Measurements from ENCODE around the gene FOXRED2.

The FOXRED2 gene

DNA sequence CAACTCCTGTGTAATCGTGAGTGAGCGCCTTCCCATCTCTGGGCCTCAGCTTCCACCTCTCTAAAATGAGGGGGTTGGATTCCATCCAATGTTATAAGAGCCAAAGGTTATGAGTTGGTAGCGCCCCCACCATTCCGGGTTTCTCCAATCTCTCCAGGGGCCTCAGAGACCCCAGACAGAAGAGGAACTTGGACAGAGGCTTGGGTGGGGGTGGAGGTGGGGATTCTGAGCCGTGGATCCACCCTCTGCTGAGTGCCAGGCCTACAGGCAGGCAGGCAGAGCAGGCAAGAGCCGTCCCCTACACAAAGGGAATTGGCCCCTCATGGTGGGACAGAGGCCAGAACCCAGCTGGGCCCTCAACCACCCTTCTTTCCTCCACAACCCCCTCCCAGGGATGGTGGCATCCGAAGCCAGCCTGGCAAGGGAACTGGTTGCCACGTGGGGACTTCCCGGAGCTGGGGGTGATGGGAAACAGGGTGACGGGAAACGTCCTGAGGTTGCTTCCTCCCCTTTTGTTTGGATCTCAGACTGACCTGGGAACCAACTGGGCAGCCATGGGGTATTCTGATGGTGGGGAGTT, 57.2 kb downstream of the FOXRED2 start:
- no peak for DNase-seq (ENCODE audit: low read depth)

DNA sequence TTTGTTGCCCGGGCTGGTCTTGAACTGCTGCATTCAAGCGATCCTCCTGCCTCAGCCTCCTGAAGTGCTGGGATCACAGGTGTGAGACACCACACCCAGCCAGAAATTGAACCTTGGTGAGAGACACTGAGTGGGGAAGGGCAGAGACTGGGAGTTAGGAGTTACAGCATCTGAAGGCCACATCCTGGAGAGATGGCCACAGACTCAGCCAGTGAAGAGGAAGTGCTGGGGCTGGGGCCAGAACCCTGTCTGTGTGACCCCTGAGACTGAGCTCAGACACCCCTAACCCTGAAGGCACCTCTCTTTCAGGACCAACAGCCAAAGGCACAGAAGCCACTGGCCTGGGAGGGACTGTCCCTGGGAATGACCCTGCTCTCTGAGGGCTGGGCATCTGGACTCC, 59.2 kb downstream of the FOXRED2 start:
- DNase-seq (ENCODE audit: low read depth), result no peak

DNA sequence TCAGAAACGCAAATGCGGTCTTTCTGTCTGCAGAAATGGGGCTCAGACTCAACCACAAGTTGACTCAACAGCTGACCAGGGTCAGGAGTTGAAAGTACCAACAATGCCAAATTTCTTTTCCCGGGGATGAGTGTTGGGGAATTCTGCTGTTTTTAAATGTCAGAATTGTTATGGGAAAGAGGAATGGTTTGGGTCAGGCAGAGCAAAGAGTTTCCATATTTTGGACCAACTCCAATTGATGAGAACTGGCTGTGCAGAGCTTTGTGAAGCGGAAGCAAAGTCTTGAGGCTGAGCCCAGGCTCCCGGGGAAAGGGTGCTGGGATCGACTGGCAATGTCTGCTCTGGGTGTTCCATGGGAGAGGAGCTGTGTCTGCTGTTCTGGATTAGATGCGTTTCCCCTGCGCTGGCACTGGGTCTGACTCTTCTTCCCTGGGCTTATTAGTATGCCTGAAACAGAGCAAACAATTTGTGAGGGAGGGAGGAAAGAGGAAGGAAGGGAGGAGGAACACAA, 61.6 kb downstream of the FOXRED2 start:
- no peak for DNase-seq (ENCODE audit: low read depth)

DNA sequence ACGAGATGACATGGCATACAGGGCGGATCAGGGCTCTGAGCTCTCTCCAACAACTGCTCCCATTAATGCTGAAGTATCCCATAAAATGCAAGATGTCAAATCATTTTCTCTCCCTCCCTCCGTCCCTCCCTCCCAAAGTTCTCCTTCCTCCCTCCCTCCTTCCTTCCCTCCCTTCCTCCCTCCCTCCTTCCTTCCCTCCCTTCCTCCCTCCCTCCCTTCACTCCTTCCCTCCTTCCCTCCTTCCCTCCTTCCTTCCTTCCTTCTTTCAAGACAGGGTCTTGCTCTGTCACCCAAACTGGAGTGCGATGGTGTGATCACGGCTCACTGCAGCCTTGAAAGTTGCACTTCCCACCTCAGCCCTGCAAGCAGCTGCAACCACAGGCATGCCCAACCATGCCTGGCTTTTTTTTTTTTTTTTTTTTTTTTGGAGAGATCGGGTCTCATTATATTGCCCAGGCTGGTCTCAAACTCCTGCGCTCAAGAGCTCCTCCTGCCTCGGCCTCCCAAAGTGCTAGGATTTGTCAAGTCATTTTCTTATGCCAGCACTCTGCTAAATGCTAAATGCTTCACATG, 63.6 kb downstream of the FOXRED2 start:
- DNase-seq (ENCODE audit: low read depth), result no peak

DNA sequence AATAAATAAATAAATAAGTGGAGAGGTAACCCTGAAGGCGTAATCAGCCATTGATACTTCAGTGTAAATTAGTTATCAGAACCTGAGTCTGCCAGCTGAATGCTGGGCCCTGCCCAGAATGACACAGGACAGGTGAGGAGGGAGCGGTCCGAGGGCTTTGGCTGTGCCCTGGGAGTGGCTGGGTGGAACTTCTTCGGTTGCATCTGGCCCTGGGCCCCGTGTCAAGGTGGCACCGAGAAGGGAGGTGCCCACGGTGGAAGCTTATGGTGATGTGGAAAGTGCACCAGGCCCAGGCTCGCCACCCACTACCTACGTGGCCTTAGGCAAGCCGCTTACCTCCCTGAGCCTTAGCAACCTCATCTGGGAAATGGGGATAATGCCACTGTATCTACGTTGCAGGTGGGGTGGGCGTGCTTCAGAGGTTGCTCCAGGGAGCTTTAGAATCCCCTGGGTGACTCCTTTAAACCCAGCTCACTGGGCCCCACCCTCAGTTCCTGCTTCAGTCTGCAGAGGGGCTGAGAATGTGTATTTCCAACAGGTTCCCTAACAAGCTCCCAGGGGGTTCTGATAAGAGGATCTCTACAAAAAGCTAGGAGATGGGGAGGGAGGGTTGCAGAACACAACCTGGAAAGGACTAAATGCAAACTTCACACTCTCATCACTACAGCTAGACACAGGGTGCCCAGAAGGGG, 64.2 kb downstream of the FOXRED2 start:
- no peak for DNase-seq (ENCODE audit: low read depth)

DNA sequence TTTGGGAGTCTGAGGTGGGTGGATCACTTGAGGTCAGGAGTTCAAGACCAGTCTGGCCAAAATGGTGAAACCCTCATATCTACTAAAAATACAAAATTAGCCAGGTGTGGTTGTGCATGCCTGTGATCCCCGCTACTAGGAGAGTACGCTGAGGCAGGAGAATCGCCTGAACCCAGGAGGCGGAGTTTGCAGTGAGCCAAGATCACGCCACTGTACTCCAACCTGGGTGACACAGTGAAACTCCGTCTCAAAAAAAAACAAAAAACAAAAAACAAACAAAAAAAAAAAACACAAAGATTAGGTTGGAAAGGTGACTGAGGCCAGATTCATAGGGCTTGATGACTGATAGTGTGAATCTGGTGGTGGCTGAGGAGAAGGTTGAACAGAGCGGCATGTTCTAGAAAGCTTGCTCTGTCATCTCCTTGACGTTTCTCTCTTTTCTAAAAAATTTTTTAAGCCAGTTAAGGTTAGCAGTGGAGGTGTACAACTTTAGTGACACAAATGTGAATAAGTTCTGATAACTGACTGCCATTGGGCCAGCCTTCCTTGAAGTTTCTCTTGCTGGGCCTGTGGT, 66.3 kb downstream of the FOXRED2 start:
- no peak for DNase-seq (ENCODE audit: low read depth)

DNA sequence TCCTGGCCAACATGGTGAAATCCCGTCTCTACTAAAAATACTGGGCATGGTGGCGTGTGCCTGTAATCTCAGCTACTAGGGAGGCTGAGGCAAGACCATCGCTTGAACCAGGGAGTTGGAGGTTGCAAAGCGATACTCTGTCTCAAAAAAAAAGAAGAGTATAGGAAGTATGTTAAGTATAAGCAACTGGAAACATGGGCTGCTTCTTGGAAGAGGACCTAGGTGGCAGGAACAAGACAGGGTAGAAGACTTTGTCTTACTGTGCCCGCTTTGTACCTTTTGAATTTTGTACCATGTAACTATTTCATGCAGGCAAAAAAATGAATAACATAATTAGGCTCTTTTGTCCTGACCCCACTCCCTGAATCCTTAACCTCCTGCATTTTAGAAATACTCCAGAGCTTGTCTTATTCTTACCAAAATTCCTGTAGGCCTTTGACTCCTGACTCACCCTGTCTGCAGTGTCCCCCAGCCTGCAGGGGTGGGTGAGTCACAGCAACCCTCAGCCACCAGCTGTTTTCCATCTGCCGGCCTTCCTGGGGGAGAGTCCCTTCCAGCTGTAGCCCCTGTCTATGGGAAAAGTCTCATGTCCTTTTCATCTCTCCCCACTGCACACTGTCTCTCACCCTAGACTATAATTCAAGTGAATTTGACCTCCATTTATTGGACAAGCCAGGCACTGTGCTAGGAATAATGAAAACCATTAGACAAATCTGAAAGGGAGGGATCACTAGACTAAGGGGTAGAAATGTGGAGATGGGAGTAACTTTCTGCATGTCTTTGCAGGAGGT, 67.2 kb downstream of the FOXRED2 start:
- no peak for DNase-seq (ENCODE audit: low read depth)

Data from stimulated activated CD8-positive, alpha-beta memory T cell treated with anti-CD3 and anti-CD28 coated beads, Interleukin-12 subunit alpha, Interleukin-12 subunit beta, amount 100 ng/mL, for 1 hour (primary cell).